ENCODE data around the gene CYFIP2. TPM values are rescaled to one million over a fixed set of nuclear protein-coding genes. Genes with fewer than 3 reads are reported as not detected.

CYFIP2 gene
- total RNA-seq, 1 donor from 2014 or later: 28.2 TPM

DNA sequence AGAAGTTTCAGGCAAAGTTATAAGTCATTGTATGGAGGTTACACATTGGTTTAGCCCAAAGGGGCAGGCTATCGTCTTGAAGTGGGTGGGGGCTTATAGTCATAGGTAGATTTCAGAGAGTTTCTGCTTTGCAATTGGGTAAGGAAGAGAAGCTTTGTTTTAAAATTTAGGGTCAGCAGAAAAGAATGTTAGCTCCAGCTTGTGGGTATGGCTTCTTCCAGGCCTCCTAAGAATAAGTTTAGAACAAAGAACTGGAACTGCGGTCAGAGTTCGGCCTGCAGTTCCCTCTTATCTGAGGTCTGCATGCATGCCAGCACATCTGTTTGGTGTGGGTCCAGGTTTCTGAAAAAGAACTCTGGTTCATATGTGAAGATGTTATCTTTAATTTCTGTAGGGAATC lies 96.1 kb downstream of the CYFIP2 start:
- intact Hi-C loops (cut with micrococcal nuclease): no loop called here
- Histone ChIP-seq H3K27ac (replicated peaks) (peak overlapping the region; percentile 54), H3K9me3 (replicated peaks) (no peaks in the 10 kb centered on the region), H3K27me3 (ENCODE audit: low read depth) (no peaks in the 10 kb centered on the region), H3K36me3 (peaks cover 8% of the 10 kb centered on the region), H3K4me1 (peaks cover 16% of the 10 kb centered on the region), H3K4me3 (no peak overlapping the region)
- DNase-seq: peak; percentile 22
- TF ChIP-seq, protein P1, sequence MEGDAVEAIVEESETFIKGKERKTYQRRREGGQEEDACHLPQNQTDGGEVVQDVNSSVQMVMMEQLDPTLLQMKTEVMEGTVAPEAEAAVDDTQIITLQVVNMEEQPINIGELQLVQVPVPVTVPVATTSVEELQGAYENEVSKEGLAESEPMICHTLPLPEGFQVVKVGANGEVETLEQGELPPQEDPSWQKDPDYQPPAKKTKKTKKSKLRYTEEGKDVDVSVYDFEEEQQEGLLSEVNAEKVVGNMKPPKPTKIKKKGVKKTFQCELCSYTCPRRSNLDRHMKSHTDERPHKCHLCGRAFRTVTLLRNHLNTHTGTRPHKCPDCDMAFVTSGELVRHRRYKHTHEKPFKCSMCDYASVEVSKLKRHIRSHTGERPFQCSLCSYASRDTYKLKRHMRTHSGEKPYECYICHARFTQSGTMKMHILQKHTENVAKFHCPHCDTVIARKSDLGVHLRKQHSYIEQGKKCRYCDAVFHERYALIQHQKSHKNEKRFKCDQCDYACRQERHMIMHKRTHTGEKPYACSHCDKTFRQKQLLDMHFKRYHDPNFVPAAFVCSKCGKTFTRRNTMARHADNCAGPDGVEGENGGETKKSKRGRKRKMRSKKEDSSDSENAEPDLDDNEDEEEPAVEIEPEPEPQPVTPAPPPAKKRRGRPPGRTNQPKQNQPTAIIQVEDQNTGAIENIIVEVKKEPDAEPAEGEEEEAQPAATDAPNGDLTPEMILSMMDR (IDR thresholded peaks at IDR 0.05; ENCODE audit: borderline replicate concordance): no peak

DNA sequence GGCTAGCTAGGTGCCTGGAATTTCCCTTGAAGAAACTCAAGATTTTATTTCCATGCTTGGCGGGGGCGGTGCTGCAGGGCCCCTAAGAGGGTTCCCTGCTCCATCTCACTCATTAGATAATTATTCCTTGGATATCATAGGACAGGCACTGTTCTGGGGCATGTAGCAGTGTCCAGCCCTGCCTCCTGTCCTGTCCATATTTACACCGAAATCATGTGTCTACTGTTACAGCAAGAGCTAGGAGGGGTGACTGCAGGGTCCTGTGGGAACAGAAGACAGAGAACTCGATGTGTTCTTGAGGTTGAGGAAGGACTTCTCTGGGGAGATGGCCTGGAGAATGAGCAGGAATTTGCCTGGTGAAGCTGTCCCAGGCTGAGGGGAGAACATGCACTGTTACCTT lies 96.6 kb downstream of the CYFIP2 start:
- intact Hi-C loops (cut with micrococcal nuclease): no loop called here

DNA sequence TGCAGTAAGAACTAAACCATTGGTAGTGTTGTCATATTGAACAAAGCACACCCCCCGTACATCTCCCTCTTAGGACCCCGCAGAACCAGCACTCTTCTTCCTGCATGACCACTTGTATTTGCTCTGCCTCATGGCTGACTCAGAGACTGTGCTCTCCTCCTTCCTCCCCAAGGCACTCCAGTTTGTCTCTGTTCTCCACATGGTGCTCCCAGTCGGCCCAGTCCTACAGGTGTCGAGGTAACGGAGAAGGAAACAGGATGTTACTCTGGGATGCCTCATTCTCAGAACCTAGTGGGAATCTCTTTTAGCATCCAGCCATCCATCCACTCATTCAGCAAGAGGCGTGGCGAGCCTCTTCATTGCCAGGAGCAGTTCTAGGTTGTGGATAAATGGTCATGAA lies 97.1 kb downstream of the CYFIP2 start:
- H3K36me3 ChIP-seq: peaks cover 8% of the 10 kb centered on the region
- DNase-seq: no peak
- peaks cover 16% of the 10 kb centered on the region for H3K4me1 ChIP-seq
- no peak overlapping the region for H3K4me3 ChIP-seq
- no peaks in the 10 kb centered on the region for H3K27me3 ChIP-seq (ENCODE audit: low read depth)
- no peak overlapping the region for H3K27ac ChIP-seq (replicated peaks)
- TF ChIP-seq, protein P1 (IDR thresholded peaks at IDR 0.05; ENCODE audit: borderline replicate concordance): no peak
- intact Hi-C loops (cut with micrococcal nuclease): no loop called here
- H3K9me3 ChIP-seq (replicated peaks): no peaks in the 10 kb centered on the region

More for the DNA sequence above, 96.6 kb downstream of the CYFIP2 start:
- H3K9me3 ChIP-seq (replicated peaks): no peaks in the 10 kb centered on the region
- no peak for DNase-seq
- H3K27me3 ChIP-seq (ENCODE audit: low read depth): no peaks in the 10 kb centered on the region
- peaks cover 8% of the 10 kb centered on the region for H3K36me3 ChIP-seq
- H3K4me1 ChIP-seq: peaks cover 16% of the 10 kb centered on the region
- no peak overlapping the region for H3K27ac ChIP-seq (replicated peaks)
- TF ChIP-seq, protein P1 (IDR thresholded peaks at IDR 0.05; ENCODE audit: borderline replicate concordance): no peak
- H3K4me3 ChIP-seq: no peak overlapping the region

DNA sequence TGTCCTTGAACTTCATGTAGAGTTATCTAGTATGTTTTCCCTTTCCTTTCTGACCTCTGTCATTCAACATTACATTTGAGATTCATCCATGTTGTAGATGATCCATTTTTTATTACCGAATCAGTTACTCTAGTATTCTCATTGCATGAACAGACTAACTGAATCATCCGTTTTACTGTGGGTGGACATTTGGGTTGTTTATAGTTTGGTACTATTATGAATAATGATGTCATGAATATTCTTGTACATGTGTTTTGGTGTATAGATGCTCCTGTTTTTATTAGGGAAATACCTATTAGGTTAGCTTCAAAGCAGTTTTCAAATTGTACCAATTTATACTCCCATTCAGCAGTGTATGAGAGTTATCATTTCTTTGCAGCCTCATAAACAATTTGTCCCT lies 99.8 kb downstream of the CYFIP2 start:
- intact Hi-C loops (cut with micrococcal nuclease): no loop called here
- H3K4me3 ChIP-seq: no peak overlapping the region
- TF ChIP-seq, protein P1 (IDR thresholded peaks at IDR 0.05; ENCODE audit: borderline replicate concordance): no peak
- H3K4me1 ChIP-seq: peaks cover 16% of the 10 kb centered on the region
- no peaks in the 10 kb centered on the region for H3K36me3 ChIP-seq
- no peaks in the 10 kb centered on the region for H3K9me3 ChIP-seq (replicated peaks)
- no peak overlapping the region for H3K27ac ChIP-seq (replicated peaks)
- no peaks in the 10 kb centered on the region for H3K27me3 ChIP-seq (ENCODE audit: low read depth)
- DNase-seq: no peak

DNA sequence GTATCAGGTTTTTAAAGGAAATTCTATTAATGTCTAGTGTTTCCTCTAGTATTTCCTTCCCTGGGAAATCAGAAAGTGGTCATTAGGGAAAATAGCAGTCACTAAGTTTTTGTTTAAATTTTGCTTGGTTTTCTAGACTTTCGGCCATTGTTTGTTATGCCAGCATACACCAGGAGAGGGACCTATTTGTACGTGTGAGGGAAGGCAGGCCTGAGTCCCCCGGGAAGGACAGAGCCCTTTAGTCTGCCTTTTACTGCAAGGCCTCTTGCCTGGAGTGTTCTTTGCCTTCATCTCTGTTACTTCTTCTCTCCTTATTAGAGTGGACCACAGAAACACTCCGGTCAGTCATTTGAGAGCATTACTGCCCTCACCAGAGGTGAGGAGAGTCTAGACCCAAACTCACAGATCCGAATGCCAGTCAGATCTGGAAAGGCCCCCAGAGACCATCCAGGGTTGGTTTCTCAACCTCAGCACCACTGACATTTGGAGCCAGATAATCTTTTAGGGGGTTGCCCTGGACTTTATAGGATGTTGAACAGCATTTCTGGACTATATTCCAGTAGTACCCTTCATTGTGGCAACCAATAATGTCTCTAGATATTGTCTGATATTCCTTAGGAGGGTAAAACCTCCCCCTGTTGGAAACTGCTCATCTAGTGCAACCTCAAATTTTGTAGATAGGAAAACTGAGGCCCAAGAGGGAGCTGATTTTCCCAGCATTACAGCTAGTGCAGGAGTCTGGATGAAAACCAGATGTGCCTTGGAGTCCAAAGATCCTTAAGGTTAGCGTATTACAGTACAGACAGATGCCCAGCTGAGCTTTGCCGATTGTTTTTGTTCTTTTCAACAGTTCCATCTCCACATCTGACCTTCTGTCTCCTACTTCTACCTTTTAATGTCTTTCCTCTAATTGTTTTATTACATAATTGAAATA lies 101.1 kb downstream of the CYFIP2 start:
- Histone ChIP-seq H3K9me3 (replicated peaks) (no peaks in the 10 kb centered on the region), H3K27ac (replicated peaks) (no peak overlapping the region), H3K4me1 (peaks cover 4% of the 10 kb centered on the region), H3K4me3 (no peak overlapping the region), H3K36me3 (no peaks in the 10 kb centered on the region), H3K27me3 (ENCODE audit: low read depth) (no peaks in the 10 kb centered on the region)
- intact Hi-C loops (cut with micrococcal nuclease): no loop called here
- DNase-seq: no peak
- TF ChIP-seq, protein P1 (IDR thresholded peaks at IDR 0.05; ENCODE audit: borderline replicate concordance): peak; percentile 51
